Peyer's patch (tissue), 4 donors: ENCODE measurements around the gene SCIMP.

Experiments used
- POLR2A ChIP-seq, 2 donors: fragments of 450-650 bp; IDR thresholded peaks; one replicate each; pipeline ENCODE4 v1.5.1; 2017; ENCODE audit warnings: antibody characterized with exemption in 2 of 2, mild to moderate bottlenecking in 2 of 2, moderate library complexity in 2 of 2
- TF ChIP-seq, protein P1 (sequence below), 6 experiments: fragments of 450-650 bp in 4 of 6; fragments of 200-600 bp in 2 of 6; sonication (generic) in 1 of 6; IDR thresholded peaks; one replicate each; pipeline ENCODE4 v1.5.1; 2017 to 2019; ENCODE audit warnings: antibody characterized with exemption in 6 of 6, mild to moderate bottlenecking in 3 of 6, moderate library complexity in 1 of 6

DNA sequence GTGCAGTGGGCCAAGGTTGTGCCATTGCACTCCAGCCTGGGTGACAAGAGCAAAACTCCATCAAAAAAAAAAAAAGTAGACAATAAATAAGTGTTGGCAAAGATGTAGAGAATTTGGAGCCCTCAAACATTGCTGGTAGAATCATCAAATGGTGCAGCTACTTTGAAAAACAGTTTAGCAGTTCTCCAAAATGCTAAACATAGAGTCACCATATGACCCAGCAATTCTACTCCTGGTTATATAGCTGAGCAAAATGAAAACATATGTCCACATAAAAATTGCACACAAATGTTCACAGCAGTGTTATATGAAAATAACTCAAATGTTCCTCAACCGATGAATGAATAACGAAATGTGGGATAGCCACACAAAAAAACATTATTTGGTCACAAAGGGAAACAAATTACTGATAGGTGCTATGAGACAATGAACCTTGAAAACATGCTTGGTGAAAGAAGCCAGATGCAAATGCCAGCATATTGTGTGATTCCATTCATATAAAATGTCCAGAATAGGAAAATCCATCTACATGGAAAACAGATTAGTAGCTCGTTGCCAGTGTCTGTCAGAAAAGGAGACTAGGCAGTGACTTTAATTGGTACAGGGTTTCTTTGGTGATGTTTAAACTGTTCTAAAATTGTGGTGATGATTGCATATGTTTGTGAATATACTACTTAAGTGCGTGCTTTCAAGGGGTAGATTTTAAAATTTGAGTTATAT is 34.7 kb upstream of the SCIMP start:
- no peak for TF ChIP-seq POLR2A (IDR thresholded peaks at IDR 0.05)
- TF ChIP-seq, protein P1, sequence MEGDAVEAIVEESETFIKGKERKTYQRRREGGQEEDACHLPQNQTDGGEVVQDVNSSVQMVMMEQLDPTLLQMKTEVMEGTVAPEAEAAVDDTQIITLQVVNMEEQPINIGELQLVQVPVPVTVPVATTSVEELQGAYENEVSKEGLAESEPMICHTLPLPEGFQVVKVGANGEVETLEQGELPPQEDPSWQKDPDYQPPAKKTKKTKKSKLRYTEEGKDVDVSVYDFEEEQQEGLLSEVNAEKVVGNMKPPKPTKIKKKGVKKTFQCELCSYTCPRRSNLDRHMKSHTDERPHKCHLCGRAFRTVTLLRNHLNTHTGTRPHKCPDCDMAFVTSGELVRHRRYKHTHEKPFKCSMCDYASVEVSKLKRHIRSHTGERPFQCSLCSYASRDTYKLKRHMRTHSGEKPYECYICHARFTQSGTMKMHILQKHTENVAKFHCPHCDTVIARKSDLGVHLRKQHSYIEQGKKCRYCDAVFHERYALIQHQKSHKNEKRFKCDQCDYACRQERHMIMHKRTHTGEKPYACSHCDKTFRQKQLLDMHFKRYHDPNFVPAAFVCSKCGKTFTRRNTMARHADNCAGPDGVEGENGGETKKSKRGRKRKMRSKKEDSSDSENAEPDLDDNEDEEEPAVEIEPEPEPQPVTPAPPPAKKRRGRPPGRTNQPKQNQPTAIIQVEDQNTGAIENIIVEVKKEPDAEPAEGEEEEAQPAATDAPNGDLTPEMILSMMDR (IDR thresholded peaks at IDR 0.05), result no peak
